NCI-H1436 treated with DMSO at 0.1 percent for 48 hours (cell line): ENCODE results near the gene APOM.

ENCODE experiments used
- DNase-seq: peaks from one replicate; lab custom pipeline; 2025; lab: John Stamatoyannopoulos, UW

APOM gene

DNA sequence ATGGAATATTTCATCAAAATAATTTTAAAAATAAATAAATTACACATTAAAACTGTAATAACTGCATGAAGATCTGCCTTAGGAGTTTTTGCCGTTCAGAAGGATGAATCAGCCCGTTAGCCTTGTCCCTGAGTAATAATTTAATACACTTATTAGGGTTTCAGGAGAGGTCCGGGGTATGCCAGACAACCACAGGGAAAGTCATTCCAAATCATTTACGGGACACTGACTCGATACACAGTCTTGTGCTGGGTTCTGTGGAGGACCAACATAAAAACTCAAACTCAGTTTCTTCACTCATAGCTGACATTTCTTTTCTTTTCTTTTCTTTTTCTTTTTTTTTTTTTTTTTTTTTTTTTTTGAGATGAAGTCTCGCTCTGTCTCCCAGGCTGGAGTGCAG, 50.2 kb downstream of the APOM start:
- DNase-seq: no peak

DNA sequence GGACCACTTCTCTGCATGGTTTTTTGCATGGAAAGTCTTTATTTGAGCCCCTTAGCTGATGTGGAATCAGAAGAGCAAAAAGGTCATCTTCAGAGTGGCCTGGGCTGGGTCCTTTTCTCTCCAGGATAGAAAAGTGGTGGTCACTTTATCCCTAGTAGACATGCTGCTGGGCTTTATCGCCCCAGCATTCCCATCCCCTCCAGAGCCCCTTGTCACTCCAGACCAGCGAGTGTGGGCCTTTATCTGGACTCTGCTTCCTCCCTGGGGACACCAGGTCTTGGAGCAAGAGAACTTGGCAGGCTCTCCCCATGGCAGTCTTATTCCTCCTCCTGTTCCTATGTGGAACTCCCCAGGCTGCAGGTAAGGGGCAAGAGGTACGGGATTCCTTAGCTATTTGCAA, 50.9 kb downstream of the APOM start, which contains the start of gene LY6G6F:
LY6G6F (plus strand) TSS at position 268 of the 400 bp plus-strand sequence; CDS start at position 309, 41 bp downstream.
- DNase-seq: no peak

DNA sequence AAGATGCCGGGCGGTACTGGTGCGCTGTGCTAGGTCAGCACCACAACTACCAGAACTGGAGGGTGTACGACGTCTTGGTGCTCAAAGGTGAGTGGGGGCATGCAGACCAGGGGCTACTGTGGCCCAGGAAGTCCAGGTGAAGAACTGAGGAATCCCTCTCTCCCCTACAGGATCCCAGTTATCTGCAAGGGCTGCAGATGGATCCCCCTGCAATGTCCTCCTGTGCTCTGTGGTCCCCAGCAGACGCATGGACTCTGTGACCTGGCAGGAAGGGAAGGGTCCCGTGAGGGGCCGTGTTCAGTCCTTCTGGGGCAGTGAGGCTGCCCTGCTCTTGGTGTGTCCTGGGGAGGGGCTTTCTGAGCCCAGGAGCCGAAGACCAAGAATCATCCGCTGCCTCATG, 52.0 kb downstream of the APOM start:
- DNase-seq: no peak
